GM18508 (cell line): ENCODE measurements around the gene CCDC184.

Experiments used
- ATAC-seq: cut with Tn5 transposase; IDR thresholded peaks from one replicate; pipeline ENCODE4 v1.9.1; 2021; ENCODE audit warnings: moderate number of reproducible peaks; ENCODE audit not compliant: insufficient read depth, unreplicated experiment

The CCDC184 gene

GRCh38 chr12:48177982-48178381, 5.5 kb upstream of the CCDC184 start:
- ATAC-seq, result no peak

- no peak for ATAC-seq
These were observed 4.0 kb upstream of the CCDC184 start for GRCh38 chr12:48179466-48179865.

DNA sequence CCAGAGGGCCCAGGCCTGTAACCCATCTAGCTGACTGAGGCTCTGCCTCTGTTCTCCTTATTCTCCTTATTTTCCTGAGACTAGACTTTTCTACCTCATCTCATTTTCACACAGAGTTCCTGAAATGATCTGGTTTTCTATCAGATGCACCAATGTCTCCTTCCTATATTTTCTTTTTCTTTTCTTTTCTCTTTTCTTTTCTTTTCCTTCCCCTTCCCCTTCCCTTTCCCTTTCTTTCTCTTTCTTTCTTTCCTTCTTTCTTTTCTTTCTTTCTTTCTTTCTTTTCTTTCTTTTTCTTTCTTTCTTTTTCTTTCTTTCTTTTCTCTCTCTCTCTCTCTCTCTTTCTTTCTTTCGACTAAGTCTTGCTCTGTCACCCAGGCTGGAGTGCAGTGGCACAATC, 3.0 kb upstream of the CCDC184 start:
- ATAC-seq, result no peak

- no peak for ATAC-seq
These were observed 2.5 kb upstream of the CCDC184 start for GRCh38 chr12:48180857-48181495.

DNA sequence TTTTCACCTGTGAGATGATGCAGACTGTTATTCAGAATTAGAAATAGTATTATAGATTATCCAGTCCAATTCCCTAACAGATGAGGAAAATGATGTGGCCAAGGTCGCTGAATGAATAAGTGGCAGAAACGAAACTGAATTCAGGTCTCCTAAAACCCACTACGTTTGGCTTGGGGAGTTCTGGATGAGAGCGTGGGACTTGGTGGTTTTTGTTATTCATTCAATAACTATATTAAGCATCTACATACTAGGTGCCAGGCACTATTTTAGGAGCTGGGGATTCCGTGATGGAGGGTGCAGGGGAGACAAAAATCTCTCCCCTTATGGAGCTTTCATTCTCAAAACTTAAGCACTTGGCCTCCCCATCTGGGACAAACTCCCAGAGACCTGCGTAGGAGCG, 813 bp upstream of the CCDC184 start:
- ATAC-seq, result no peak

DNA sequence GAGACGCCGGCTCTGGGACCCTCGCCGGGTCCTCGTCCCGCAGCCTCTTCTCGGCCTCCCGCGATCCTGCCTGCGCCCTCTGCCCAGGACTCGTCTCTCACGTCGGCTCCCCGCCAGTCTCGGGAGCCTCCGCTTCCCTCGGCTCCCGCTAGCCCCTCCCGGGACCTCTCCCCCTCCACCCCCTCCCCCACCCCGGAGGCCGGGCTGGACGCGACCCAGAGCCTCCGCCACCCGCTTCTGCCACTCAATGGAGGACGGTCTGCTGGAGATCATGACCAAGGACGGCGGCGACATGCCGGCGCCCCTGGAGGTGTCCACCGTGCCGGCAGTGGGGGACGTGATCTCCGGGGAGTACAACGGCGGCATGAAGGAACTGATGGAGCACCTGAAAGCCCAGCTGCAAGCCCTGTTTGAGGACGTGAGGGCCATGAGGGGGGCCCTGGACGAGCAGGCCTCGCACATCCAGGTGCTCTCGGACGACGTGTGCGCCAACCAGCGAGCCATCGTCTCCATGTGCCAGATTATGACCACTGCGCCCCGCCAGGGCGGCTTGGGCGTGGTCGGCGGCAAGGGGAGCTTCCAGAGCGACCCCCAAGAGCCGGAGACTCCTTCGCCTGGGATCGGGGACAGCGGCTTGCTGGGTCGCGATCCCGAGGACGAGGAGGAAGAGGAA, 568 bp downstream of the CCDC184 start:
- no peak for ATAC-seq

DNA sequence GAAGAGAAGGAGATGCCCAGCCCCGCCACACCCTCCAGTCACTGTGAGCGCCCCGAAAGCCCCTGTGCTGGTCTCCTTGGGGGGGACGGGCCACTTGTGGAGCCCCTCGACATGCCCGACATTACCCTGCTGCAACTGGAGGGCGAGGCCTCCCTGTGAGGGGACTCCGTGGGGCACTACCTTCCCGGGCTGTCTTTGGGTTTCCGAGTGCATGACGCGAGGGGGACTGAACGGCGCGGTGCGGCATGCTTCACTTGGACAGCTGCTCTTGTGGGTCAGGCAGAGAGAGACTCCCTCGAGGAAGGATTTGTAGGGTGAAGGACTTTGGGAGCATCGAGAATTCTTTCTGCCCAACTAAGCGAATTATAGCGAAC, 1.1 kb downstream of the CCDC184 start:
- ATAC-seq, result no peak

DNA sequence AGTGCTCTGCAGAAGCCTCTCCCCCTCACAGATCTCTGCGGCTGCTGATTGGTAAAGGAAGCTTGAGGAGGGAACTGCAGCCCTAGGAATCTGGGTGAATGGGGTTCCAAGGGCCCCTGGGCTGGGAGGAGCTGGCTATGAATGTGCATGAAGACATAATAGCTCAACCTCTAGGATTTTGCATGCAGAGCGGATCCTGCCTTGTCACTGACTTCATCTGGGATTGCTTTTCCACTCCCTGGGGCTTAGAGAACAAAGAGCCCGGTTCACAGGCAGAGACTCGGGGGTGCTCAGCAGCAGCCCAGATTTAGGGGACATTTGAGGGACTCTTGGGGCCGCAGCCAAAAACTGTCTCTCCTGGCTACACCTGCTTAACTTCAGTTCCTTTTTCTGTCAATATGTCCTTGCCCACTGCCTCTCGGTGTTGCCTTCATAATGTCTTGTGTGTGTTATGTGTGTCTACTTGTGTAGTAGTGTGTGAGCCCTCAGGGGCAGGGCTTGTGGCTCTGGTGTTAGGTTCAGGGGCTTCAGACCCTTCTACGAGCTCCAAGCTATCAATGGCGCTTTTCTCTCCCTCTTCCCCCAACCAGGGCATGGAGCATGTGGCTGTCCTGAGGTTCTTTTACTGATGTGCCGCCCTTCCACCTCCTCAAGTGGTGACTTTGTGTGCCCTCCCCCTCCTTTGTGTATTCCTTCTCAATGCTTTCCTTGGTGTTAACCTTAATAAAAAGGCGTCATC, 1.9 kb downstream of the CCDC184 start:
- ATAC-seq, result no peak

DNA sequence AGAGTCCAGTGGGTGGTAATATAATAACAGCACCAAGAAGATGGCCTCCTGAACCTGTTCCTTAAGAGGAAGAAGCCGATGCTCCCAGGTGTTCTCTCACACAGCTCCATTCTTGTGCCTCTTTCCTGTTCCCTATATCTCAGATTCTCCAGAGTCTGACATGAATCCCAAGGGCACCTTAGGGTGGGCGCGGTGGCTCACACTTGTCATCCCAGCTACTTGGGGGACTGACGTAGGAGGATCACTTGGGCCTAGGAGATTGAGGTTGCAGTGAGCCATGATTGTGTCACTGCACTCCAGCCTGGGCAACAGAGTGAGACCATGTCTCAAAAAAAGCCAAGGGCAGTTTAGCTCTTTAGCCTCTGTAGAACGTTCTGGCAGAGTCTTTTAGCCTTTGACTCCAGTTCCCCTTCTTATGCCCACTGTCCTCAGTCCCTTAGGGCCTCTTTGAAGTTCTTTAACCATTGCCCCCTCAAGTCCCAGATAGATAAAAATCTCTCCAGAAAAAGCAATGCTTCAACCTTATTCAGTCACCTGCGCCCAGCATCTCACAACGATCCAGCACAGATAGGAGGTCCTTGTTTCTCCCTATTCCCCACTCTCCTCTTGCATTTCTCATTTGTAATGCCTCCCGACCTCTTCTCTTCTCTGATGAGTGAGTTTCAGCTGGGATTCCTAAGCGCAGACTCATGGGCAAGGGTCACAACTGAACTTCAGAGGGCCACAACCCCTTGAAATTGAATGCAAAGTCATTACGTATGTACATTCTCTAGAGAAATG, 4.7 kb downstream of the CCDC184 start:
- ATAC-seq, result no peak

GRCh38 chr12:48189331-48190125, 6.1 kb downstream of the CCDC184 start:
- no peak for ATAC-seq

DNA sequence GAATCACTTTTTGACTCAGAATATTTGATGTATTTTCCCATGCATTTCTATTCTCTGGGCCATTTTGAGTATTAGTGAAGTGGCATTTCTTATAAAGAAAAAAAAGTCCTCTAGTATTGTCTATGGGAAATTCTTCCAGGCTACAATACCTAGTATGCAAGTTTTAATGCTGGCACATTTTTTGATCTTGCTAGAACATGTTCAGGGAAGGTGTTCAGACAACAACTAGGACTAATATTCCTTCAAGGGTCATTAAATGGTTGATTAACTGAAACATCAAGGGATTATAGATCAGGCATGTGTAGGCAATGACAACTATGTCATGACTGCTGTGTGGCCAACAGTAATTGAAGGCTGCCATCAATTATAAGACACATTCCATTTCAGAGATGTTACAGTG, 7.7 kb downstream of the CCDC184 start:
- no peak for ATAC-seq

DNA sequence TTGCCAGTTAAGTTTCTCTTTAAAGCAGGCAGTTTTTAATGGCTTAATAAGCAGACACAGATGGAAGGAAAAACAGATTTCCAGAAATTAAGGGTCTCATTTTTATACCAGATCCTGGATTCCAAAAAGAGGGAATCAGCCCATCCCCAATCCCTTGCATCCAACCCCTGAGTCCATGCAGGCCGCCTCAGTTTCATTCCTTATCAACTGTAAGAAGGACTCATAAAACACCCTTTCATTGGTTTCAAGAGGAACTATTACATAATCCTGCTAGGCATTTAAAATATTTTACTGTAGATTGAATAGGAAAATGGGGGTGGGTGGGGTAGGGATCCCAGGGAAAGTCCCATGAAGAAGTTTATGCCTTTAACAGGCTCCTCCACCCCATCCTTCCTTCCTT, 9.4 kb downstream of the CCDC184 start:
- no peak for ATAC-seq

DNA sequence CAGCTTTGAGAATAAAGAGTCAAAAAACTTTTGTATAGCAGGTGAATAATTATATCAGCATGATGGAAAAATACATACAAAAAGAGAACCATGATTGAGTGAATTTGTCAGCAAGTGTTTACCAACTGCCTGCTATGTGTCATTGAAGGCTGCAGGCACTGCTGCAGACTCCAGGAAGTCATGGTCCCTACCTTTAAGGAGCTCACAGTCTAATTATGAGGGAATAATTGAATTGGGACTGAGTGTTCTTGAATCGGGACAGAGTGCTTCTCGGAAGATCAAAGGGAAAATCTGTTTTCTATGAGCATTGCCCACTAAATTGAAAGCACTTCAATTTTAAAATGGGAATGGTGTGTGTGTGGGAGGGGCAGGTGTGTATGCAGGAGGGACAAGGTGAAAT, 10.2 kb downstream of the CCDC184 start:
- ATAC-seq, result no peak

- no peak for ATAC-seq
These were observed 11.4 kb downstream of the CCDC184 start for GRCh38 chr12:48194799-48195201.

DNA sequence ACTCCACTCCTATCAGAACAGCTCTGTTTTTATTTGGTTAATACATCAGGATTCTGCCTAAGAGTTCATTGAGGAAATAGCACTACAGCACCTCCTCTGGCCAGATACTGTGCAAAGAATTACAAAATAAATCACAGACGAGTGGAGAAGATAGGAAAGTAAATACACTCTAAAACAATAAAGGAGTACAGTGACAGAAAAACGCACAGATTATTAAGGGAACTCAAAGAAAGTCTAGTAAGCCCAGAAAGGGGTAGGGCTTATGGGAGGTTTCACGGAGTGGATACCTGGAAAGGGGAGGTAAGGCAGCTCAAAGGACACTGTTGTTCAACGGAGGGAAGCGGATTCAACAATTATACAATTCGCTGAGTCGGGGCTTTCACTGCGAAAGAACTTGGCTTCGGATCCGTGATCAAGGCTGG, 14.1 kb downstream of the CCDC184 start:
- peak; percentile 11 for ATAC-seq

GRCh38 chr12:48197971-48198671, 14.7 kb downstream of the CCDC184 start:
- peak; percentile 96 for ATAC-seq

DNA sequence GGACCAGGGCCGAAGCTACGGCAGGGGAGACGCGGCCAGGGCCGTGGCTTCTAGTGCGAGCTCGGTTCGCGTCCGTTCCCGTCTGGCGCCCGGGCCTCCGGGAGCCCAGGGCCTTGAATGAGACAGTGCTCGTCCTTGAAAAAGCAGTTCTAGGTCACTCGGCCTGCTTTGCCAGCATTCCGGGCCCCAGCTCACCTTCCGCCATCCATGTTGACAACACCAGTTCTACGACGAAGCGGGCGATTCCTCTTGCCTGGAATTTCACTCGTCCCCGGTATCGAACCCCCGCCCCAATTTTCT, 15.2 kb downstream of the CCDC184 start:
- ATAC-seq, result no peak

DNA sequence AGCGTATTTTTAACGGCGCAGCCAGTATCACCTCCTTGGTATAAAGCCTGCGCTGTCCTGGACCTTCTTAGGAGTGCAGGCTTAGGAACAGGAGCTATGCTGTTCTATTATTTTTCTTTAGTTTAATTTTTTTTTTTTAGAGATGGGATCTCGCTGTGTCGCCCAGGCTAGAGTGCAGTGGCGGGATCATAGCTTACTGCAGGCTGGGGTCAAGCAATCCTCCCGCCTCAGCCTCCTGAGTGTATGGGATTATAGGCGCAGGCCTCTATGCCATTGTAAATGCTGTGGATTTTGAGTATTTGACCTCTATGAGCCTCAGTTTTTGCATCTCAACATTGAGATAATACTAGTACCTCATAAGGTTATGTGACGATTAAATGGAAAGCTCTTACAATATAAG, 15.5 kb downstream of the CCDC184 start:
- ATAC-seq, result no peak

DNA sequence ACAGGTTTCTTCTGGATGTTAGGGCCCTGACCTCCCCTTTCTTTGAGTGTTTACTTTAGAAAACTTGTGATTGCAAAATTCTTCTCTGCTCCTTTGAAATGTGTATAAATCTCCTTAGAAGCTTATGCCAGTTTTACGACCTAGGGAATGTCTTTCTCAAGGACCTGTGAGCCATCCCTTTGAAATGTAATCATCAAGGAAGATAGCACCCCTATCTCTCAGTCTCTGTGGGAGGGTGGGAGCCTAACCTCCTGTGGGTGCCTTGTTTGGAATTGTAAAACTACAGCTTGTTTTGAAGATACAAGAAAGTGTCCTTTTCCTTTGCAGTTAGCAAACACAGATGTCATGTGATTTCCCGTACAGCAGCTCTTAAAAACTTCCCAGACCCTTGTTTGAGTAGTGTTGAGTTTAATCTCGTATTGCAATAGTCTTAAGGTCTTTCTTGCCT, 16.4 kb downstream of the CCDC184 start:
- no peak for ATAC-seq

- ATAC-seq, result no peak
These were observed 17.6 kb downstream of the CCDC184 start for GRCh38 chr12:48201091-48201490.
